Retinal pigment epithelial cell (primary cell): Measurements from ENCODE around the gene HS3ST5.

Experiments
- DNase-seq: peaks from one replicate; pipeline ENCODE4 v3.0.0-alpha.2; 2010; ENCODE audit warnings: low read depth
- H3K4me3 ChIP-seq: 2 replicates; pipeline ENCODE4 v1.5.1; 2011; ENCODE audit warnings: mild to moderate bottlenecking, low read length, control low read depth, moderate library complexity
- TF ChIP-seq, protein P1 (sequence below): conservative IDR thresholded peaks from 2 replicates; pipeline ENCODE4 v1.5.1; 2011; ENCODE audit warnings: low read depth, low read length, control low read depth, inconsistent platforms

HS3ST5 gene

DNA sequence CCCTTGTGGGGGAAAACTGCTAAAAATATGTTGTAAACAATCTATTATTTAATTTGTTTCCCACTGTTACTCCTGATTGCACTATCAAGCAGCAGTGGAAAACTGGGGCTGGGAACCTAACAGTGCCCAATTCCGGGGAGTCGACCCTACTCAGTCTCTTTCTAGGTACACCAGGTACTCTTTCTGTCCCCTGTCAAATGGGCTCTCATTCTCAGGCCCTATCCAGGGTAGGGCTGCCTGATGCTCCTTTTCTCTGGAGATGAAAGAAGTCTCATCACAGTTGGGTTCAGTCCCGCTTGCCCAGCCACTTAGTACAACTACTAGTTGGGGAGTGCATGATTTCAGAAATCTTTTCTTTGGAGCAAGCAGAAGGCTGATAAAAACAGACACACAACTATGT, 52.0 kb downstream of the HS3ST5 start:
- DNase-seq, result no peak
- TF ChIP-seq, protein P1, sequence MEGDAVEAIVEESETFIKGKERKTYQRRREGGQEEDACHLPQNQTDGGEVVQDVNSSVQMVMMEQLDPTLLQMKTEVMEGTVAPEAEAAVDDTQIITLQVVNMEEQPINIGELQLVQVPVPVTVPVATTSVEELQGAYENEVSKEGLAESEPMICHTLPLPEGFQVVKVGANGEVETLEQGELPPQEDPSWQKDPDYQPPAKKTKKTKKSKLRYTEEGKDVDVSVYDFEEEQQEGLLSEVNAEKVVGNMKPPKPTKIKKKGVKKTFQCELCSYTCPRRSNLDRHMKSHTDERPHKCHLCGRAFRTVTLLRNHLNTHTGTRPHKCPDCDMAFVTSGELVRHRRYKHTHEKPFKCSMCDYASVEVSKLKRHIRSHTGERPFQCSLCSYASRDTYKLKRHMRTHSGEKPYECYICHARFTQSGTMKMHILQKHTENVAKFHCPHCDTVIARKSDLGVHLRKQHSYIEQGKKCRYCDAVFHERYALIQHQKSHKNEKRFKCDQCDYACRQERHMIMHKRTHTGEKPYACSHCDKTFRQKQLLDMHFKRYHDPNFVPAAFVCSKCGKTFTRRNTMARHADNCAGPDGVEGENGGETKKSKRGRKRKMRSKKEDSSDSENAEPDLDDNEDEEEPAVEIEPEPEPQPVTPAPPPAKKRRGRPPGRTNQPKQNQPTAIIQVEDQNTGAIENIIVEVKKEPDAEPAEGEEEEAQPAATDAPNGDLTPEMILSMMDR, result no peak
- no peak overlapping the region for H3K4me3 ChIP-seq

DNA sequence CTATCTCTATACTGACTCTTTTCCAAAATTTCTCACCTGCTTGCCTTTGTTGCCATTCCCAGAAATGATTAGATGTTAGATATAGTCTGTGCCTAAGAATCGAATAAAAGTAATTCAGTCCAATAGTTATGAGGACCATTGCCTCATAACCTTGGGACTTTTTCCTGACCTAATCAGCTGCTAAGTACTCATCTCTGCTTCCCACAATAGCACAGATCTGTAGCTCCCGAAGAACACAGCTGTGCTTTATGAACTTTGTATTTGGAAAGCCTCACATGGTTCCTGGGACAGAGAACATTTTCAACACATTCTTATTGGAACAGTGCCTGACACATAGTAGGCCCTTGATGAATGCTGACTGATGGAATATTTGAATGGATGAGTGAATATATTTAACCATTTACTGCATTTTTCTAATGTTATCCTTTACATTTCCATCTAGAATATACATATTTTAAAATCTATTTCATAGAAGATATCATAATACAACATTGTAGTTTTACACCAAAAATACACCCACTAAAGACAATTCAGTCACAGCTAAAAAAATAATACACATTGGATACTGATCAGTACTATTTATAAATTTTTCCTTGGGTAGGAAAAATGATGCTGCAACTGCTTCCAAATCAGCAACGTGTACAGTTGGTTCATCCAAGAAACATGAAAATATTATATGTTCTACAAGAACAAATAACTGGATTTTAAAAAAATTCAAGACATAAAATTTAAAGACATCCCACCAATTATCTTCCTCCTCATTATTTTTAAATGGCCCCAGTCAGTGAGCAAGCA, 53.9 kb downstream of the HS3ST5 start:
- TF ChIP-seq, protein P1, result no peak

DNA sequence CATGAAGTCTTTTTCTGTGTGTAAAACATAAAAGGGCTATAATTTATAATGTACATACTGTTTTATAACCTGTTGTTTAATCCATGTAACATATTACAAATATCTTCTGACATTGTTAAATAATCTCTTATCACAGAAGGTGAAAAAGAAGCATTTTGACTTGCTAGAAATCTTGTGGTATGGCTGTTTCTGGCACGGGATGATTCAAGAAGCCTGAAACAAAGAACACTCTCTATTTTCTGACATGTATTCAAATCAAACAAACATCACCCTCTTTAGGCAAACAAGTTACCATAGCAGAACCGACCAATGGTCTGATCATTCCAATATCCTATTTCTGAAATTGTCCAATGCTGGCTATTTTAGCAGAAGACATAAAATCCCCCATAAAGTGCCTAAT, 55.4 kb downstream of the HS3ST5 start:
- DNase-seq, result no peak
- TF ChIP-seq, protein P1, result no peak
- H3K4me3 ChIP-seq, result no peak overlapping the region

More for the DNA sequence above, 53.9 kb downstream of the HS3ST5 start:
- DNase-seq, result no peak
- no peak overlapping the region for H3K4me3 ChIP-seq

DNA sequence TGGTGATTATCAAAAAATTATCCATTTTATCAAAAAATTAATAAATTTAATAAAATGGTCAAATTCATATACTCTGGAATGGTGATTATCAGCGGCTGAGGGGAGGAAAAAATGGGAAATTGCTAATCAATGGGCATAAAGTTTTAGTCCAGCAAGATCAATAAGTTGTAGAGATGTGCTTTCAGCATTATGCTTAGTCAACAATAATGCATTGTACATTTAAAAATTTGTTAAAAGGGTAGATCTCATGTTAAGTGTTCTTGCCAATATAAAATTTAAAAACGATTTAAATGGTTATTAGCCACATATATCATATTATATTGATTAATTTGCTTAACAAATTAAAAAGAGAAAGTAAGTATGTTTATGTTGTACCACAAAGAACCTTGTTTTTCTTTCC, 56.6 kb downstream of the HS3ST5 start:
- no peak for DNase-seq
- TF ChIP-seq, protein P1, result no peak
- no peak overlapping the region for H3K4me3 ChIP-seq

DNA sequence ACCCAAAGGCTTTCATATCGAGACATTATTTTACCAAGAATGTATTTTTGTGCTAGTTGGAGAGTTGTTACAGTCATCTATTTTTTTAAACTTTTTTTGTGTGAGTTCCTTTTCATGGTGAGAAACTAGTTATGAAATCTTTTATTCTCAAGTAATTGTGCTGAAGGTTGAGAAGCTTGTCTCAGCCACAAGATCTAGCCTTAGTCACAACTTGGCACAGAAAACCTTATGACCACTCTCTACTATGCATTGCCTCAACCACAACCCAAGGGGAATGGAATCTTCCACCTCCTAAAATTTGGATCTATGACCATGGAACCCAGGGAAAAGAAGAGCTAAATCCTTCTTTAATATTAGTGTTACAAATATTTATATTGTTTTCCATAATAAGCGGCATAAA, 58.5 kb downstream of the HS3ST5 start:
- no peak overlapping the region for H3K4me3 ChIP-seq
- TF ChIP-seq, protein P1, result no peak

DNA sequence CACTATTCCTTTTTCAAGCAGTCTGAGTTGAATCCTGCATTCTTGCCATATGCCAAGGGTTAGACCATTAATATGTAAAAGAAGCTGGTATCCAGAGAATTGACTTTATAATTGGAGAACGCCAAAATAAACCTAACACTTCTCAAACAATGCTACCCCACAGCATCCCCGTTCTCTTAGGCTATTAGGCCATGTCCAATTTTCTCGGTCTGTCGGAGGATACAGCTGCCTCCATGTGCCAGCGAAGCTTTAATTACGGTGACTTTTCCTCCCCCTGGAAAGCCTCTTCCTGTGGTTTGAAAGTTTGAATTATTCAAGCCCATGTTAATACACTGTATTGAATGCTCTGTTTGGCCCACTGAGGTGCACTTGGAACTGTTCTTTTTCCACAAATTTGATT, 60.5 kb downstream of the HS3ST5 start:
- no peak for DNase-seq
- no peak overlapping the region for H3K4me3 ChIP-seq
- TF ChIP-seq, protein P1, result no peak

More for the DNA sequence above, 58.5 kb downstream of the HS3ST5 start:
- peak; percentile 19 for DNase-seq

DNA sequence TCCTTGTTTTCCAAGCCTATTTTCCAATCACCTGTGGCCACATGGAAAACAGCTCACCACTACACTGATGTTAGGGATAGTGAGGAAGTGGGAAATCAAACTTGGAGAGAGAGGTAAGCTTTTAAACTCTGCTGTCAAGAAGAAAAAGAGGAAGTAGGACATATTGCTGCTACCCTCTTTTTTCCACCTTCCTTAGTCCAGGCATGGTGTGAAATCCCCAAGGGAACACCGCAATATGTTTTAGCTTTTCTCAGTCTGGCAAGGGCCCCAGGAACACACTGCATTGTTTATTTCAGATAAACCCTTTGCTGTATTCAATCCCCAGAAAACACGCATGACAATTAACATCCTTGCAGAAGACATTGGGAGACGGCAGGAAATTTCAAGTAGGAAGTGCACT, 61.3 kb downstream of the HS3ST5 start:
- no peak overlapping the region for H3K4me3 ChIP-seq
- no peak for DNase-seq
- TF ChIP-seq, protein P1, result no peak
